Neutrophil (primary cell): ENCODE measurements around the gene OTUD3.
"Not testable (repeated sequence)": the region's sequence is repeated elsewhere in the genome, so short reads cannot be mapped to it uniquely, and the experiment has no call there.

ENCODE experiments used
- H3K27ac ChIP-seq: fragments of 200-600 bp; sonication (generic); 2 replicates; pipeline ENCODE4 v1.5.1; 2016; ENCODE audit warnings: mild to moderate bottlenecking, moderate library complexity
- H3K27me3 ChIP-seq: fragments of 200-600 bp; sonication (generic); 2 replicates; pipeline ENCODE4 v1.6.0; 2016; ENCODE audit warnings: mild to moderate bottlenecking
- H3K36me3 ChIP-seq: fragments of 200-600 bp; sonication (generic); 2 replicates; pipeline ENCODE4 v1.5.1; 2017
- H3K4me1 ChIP-seq, 2 experiments: fragments of 200-600 bp in 1 of 2; sonication (generic) in 1 of 2; 1 replicate in 1 of 2; 2 replicates in 1 of 2; pipeline versions ENCODE4 v1.5.1 to v1.6.1; 2013 to 2016; ENCODE audit warnings: low read depth in 1 of 2, low read length in 1 of 2, mild to moderate bottlenecking in 1 of 2, moderate library complexity in 1 of 2; ENCODE audit not compliant: control insufficient read depth in 1 of 2, insufficient read depth in 1 of 2
- H3K4me3 ChIP-seq, 2 experiments: fragments of 200-600 bp in 1 of 2; sonication (generic) in 1 of 2; 1 replicate in 1 of 2; 2 replicates in 1 of 2; pipeline ENCODE4 v1.5.1; 2013 to 2016; ENCODE audit warnings: low read depth in 1 of 2, low read length in 1 of 2, mild to moderate bottlenecking in 1 of 2, moderate library complexity in 1 of 2
- H3K9me3 ChIP-seq: fragments of 200-600 bp; sonication (generic); 2 replicates; pipeline ENCODE4 v1.5.1; 2016
- CTCF ChIP-seq: fragments of 200-600 bp; sonication (generic); IDR thresholded peaks from 2 replicates; pipeline ENCODE4 v1.5.1; 2016; ENCODE audit warnings: antibody characterized with exemption

Gene OTUD3

GRCh38 chr1:19862944-19863343 is 19.3 kb upstream of the OTUD3 start:
- H3K36me3 ChIP-seq = no peaks in the 10 kb centered on the region
- H3K4me1 ChIP-seq = no peaks in the 10 kb centered on the region
- H3K27ac ChIP-seq = no peak overlapping the region
- no peaks in the 10 kb centered on the region for H3K9me3 ChIP-seq
- no peak overlapping the region for H3K4me3 ChIP-seq
- TF ChIP-seq CTCF = no peak
- peaks cover 53% of the 10 kb centered on the region for H3K27me3 ChIP-seq

- no peaks in the 10 kb centered on the region for H3K36me3 ChIP-seq
- TF ChIP-seq CTCF = no peak
- peaks cover 62% of the 10 kb centered on the region for H3K27me3 ChIP-seq
- no peaks in the 10 kb centered on the region for H3K4me1 ChIP-seq
- no peaks in the 10 kb centered on the region for H3K9me3 ChIP-seq
- no peak overlapping the region for H3K4me3 ChIP-seq
- no peak overlapping the region for H3K27ac ChIP-seq
Measured at GRCh38 chr1:19864570-19865160, 17.5 kb upstream of the OTUD3 start.

GRCh38 chr1:19866029-19866428 is 16.2 kb upstream of the OTUD3 start:
- Histone ChIP-seq H3K9me3 (no peaks in the 10 kb centered on the region), H3K4me1 (no peaks in the 10 kb centered on the region), H3K27ac (no peak overlapping the region), H3K4me3 (no peak overlapping the region), H3K36me3 (no peaks in the 10 kb centered on the region), H3K27me3 (peaks cover 58% of the 10 kb centered on the region)
- no peak for TF ChIP-seq CTCF

GRCh38 chr1:19866758-19867157 is 15.4 kb upstream of the OTUD3 start:
- Histone ChIP-seq H3K9me3 (no peaks in the 10 kb centered on the region), H3K4me1 (no peaks in the 10 kb centered on the region), H3K36me3 (no peaks in the 10 kb centered on the region), H3K27ac (no peak overlapping the region), H3K4me3 (no peak overlapping the region), H3K27me3 (peaks cover 55% of the 10 kb centered on the region)
- no peak for TF ChIP-seq CTCF

- H3K27me3 ChIP-seq = peaks cover 66% of the 10 kb centered on the region
- not testable (repeated sequence) for H3K27ac ChIP-seq, H3K36me3 ChIP-seq, H3K4me1 ChIP-seq, H3K9me3 ChIP-seq, H3K4me3 ChIP-seq
Measured at GRCh38 chr1:19868575-19868974, 13.6 kb upstream of the OTUD3 start.

- not testable (repeated sequence) for H3K9me3 ChIP-seq, H3K4me1 ChIP-seq, H3K27ac ChIP-seq, H3K4me3 ChIP-seq, H3K36me3 ChIP-seq
- H3K27me3 ChIP-seq = peaks cover 66% of the 10 kb centered on the region
Measured at GRCh38 chr1:19869453-19869852, 12.7 kb upstream of the OTUD3 start.

- no peaks in the 10 kb centered on the region for H3K9me3 ChIP-seq
- H3K4me1 ChIP-seq = no peaks in the 10 kb centered on the region
- TF ChIP-seq CTCF = no peak
- H3K27me3 ChIP-seq = peaks cover 67% of the 10 kb centered on the region
- H3K36me3 ChIP-seq = no peaks in the 10 kb centered on the region
- no peak overlapping the region for H3K27ac ChIP-seq
- H3K4me3 ChIP-seq = no peak overlapping the region
Measured at GRCh38 chr1:19869929-19870328, 12.3 kb upstream of the OTUD3 start.
